Effector memory CD8-positive, alpha-beta T cell (primary cell): ENCODE data around the gene ACTL7A.
"Not testable (repeated sequence)": the region's sequence is repeated elsewhere in the genome, so short reads cannot be mapped to it uniquely, and the experiment has no call there.

Source experiments
- ATAC-seq: fragments of 150-1000 bp; cut with Tn5 transposase; replicated peaks from 2 replicates; pipeline ENCODE4 v1.10.0; 2021; ENCODE audit warnings: mild to moderate bottlenecking, moderate library complexity
- DNase-seq, 3 experiments: peaks; one replicate each; pipeline ENCODE4 v3.0.0; 2021
- H3K27ac Mint-ChIP-seq, 2 donors: one replicate each; pipeline ENCODE4 v1.8.0; 2022; ENCODE audit warnings: mild to moderate bottlenecking in 2 of 2, mixed read lengths in 2 of 2, moderate library complexity in 2 of 2
- H3K27me3 Mint-ChIP-seq, 2 donors: one replicate each; pipeline ENCODE4 v1.8.0; 2022; ENCODE audit warnings: mixed read lengths in 2 of 2
- H3K36me3 Mint-ChIP-seq: one replicate; pipeline ENCODE4 v1.8.0; 2022; ENCODE audit warnings: mild to moderate bottlenecking, moderate library complexity, mixed read lengths; ENCODE audit not compliant: insufficient read depth
- H3K4me1 Mint-ChIP-seq, 2 donors: one replicate each; pipeline ENCODE4 v1.8.0; 2022; ENCODE audit warnings: low read depth in 2 of 2, mixed read lengths in 2 of 2
- H3K4me3 Mint-ChIP-seq, 2 donors: one replicate each; pipeline ENCODE4 v1.8.0; 2022; ENCODE audit warnings: mild to moderate bottlenecking in 2 of 2, mixed read lengths in 2 of 2, moderate library complexity in 2 of 2
- H3K9me3 Mint-ChIP-seq, 2 donors: one replicate each; pipeline ENCODE4 v1.8.0; 2022; ENCODE audit warnings: mixed read lengths in 2 of 2

The ACTL7A gene

GRCh38 chr9:108837530-108837929 is 24.5 kb upstream of the ACTL7A start:
- no peaks in the 10 kb centered on the region for H3K9me3 Mint-ChIP-seq
- ATAC-seq (no peak), DNase-seq (no peak)
- peaks cover 7 to 19% of the 10 kb centered on the region in 2 donors for H3K27me3 Mint-ChIP-seq
- peaks cover 0 to 9% of the 10 kb centered on the region in 2 donors for H3K4me1 Mint-ChIP-seq
- H3K36me3 Mint-ChIP-seq = no peaks in the 10 kb centered on the region
- H3K27ac Mint-ChIP-seq = no peak overlapping the region
- H3K4me3 Mint-ChIP-seq = no peak overlapping the region

- peaks cover 7 to 19% of the 10 kb centered on the region in 2 donors for H3K27me3 Mint-ChIP-seq
- DNase-seq (no peak), ATAC-seq (no peak)
- no peaks in the 10 kb centered on the region for H3K9me3 Mint-ChIP-seq
- no peak overlapping the region for H3K4me3 Mint-ChIP-seq
- H3K27ac Mint-ChIP-seq = no peak overlapping the region
- H3K4me1 Mint-ChIP-seq = peaks cover 3 to 11% of the 10 kb centered on the region in 2 donors
- H3K36me3 Mint-ChIP-seq = no peaks in the 10 kb centered on the region
Observed at GRCh38 chr9:108838017-108838416, 24.0 kb upstream of the ACTL7A start.

DNA sequence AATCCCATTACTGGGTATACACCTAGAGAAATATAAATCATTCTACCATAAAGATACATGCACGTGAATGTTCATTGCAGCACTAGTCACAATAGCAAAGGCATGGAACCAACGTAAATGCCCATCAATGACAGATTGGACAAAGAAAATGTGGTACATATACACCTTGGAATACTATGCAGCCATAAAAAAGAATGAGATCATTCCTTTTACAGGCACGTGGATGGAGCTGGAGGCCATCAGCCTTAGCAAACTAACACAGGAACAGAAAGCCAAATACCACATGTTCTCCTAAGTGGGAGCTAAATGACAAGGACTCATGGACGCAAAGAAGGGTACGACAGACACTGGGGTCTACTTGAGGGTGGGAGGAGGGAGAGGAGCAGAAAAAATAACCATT is 22.5 kb upstream of the ACTL7A start:
- not testable (repeated sequence) for H3K36me3 Mint-ChIP-seq, H3K9me3 Mint-ChIP-seq, H3K27ac Mint-ChIP-seq, DNase-seq, ATAC-seq, H3K4me3 Mint-ChIP-seq
- H3K4me1 Mint-ChIP-seq = peaks cover 4 to 11% of the 10 kb centered on the region in 2 donors
- H3K27me3 Mint-ChIP-seq = peaks cover 7 to 19% of the 10 kb centered on the region in 2 donors

DNA sequence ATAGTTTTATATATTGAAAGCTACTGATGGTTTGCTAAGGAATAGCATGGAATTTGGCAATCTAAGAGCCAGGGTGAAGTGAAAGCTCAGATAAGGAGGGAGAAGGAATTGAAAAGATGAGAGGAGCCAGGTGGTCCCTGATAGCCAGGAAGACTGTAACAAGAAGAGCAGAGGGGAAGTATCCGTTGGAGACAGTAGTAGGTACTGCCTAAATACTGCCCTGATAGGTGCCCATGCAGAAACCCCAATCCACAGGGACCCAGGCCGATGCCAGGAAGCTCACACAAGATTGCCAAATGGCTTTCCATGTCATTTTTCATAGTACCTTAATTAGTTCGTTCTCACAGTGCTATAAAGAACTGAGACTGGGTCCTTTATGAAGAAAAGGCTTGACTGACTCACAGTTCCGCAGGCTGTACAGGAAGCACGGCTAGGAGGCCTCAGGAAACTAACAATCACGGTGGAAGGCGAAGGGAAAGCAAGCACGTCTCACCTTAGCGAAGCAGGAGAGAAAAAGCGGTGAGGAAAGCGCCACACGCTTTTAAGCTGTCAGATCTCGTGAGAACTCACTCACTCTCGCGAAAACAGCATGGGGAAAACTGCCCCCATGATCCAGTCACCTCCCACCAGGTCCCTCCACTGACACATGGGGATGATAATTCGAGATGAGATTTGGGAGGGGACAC is 19.3 kb upstream of the ACTL7A start:
- DNase-seq = no peak
- peaks cover 7 to 8% of the 10 kb centered on the region in 2 donors for H3K27me3 Mint-ChIP-seq
- H3K4me1 Mint-ChIP-seq = peaks cover 1 to 4% of the 10 kb centered on the region in 2 donors
- no peak for ATAC-seq
- H3K4me3 Mint-ChIP-seq = peak overlapping the region; percentile 1 to 2
- H3K9me3 Mint-ChIP-seq = no peaks in the 10 kb centered on the region
- H3K27ac Mint-ChIP-seq = no peak overlapping the region
- no peaks in the 10 kb centered on the region for H3K36me3 Mint-ChIP-seq

GRCh38 chr9:108844391-108844790 is 17.7 kb upstream of the ACTL7A start:
- ATAC-seq (no peak), DNase-seq (no peak)
- Mint-ChIP-seq H3K9me3 (no peaks in the 10 kb centered on the region), H3K27ac (no peak overlapping the region), H3K36me3 (no peaks in the 10 kb centered on the region), H3K4me1 (peaks cover 1 to 4% of the 10 kb centered on the region in 2 donors), H3K4me3 (no peak overlapping the region), H3K27me3 (peaks cover 1 to 3% of the 10 kb centered on the region in 2 donors)

DNA sequence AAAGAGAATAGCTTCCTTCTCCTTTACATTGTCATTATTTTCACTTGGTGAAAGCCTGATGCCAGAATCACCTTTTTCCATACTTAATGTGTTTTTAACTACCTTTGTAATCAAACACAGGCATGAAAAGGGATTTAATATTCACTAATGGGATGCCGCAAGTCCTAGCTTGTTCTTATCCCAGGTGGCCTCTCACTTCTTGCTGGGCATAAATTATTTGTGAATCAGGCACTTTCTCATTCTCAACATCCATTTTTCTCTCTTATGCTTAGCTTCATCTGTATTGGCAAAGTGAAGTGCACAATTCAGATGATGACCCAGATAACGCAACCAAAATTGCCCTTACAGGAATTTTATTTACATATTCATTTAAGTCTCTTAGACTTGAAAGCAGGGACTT is 17.2 kb upstream of the ACTL7A start:
- H3K9me3 Mint-ChIP-seq = no peaks in the 10 kb centered on the region
- no peak overlapping the region for H3K4me3 Mint-ChIP-seq
- no peak for ATAC-seq
- H3K27ac Mint-ChIP-seq = no peak overlapping the region
- peaks cover 1 to 4% of the 10 kb centered on the region in 2 donors for H3K4me1 Mint-ChIP-seq
- H3K36me3 Mint-ChIP-seq = no peaks in the 10 kb centered on the region
- peaks cover 0 to 8% of the 10 kb centered on the region in 2 donors for H3K27me3 Mint-ChIP-seq
- no peak for DNase-seq

- H3K27ac Mint-ChIP-seq = no peak overlapping the region
- H3K4me3 Mint-ChIP-seq = no peak overlapping the region
- no peaks in the 10 kb centered on the region for H3K9me3 Mint-ChIP-seq
Observed at GRCh38 chr9:108845507-108845906, 16.6 kb upstream of the ACTL7A start.

GRCh38 chr9:108845947-108846346 is 16.1 kb upstream of the ACTL7A start:
- Mint-ChIP-seq H3K4me1 (peaks cover 1 to 4% of the 10 kb centered on the region in 2 donors), H3K27me3 (peaks cover 0 to 10% of the 10 kb centered on the region in 2 donors), H3K4me3 (no peak overlapping the region), H3K27ac (no peak overlapping the region), H3K36me3 (no peaks in the 10 kb centered on the region), H3K9me3 (no peaks in the 10 kb centered on the region)
- ATAC-seq (no peak), DNase-seq (no peak)

More at GRCh38 chr9:108845507-108845906, 16.6 kb upstream of the ACTL7A start:
- H3K36me3 Mint-ChIP-seq = no peaks in the 10 kb centered on the region
- H3K27me3 Mint-ChIP-seq = peaks cover 0 to 9% of the 10 kb centered on the region in 2 donors
- ATAC-seq = no peak
- H3K4me1 Mint-ChIP-seq = peaks cover 1 to 4% of the 10 kb centered on the region in 2 donors
- no peak for DNase-seq

GRCh38 chr9:108848296-108848695 is 13.8 kb upstream of the ACTL7A start:
- not testable (repeated sequence) for ATAC-seq, H3K4me3 Mint-ChIP-seq, DNase-seq, H3K4me1 Mint-ChIP-seq, H3K27ac Mint-ChIP-seq, H3K36me3 Mint-ChIP-seq, H3K9me3 Mint-ChIP-seq
- H3K27me3 Mint-ChIP-seq = peaks cover 15 to 31% of the 10 kb centered on the region in 2 donors

- ATAC-seq (no peak), DNase-seq (no peak)
- no peak overlapping the region for H3K4me3 Mint-ChIP-seq
- no peaks in the 10 kb centered on the region for H3K9me3 Mint-ChIP-seq
- H3K27ac Mint-ChIP-seq = no peak overlapping the region
- peaks cover 20 to 42% of the 10 kb centered on the region in 2 donors for H3K27me3 Mint-ChIP-seq
- H3K36me3 Mint-ChIP-seq = no peaks in the 10 kb centered on the region
- H3K4me1 Mint-ChIP-seq = no peaks in the 10 kb centered on the region
Observed at GRCh38 chr9:108850293-108850897, 11.7 kb upstream of the ACTL7A start.

- Mint-ChIP-seq H3K27me3 (peaks cover 20 to 42% of the 10 kb centered on the region in 2 donors), H3K4me3 (no peak overlapping the region), H3K36me3 (no peaks in the 10 kb centered on the region), H3K9me3 (no peaks in the 10 kb centered on the region), H3K4me1 (no peaks in the 10 kb centered on the region), H3K27ac (no peak overlapping the region)
- DNase-seq = no peak
- no peak for ATAC-seq
Observed at GRCh38 chr9:108851138-108851537, 10.9 kb upstream of the ACTL7A start.

DNA sequence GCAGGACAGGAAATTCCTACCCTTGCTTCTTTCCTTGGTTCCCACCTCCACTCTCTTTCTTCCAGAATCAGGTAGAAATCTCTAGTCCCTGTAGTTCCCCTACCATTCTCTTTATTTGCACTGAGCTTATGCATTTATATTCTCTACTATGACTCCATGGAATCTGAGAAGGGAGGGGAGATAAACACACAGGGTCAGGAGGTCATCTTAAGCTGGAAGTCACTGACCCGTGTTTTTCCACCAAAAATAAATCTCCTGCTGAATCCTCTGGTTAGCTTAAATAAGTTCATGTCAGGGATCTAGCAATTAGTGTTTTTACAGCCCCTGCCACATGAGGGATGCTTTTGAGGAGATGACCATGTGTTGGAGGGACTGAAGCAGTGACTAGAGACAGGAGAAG is 10.0 kb upstream of the ACTL7A start:
- ATAC-seq (no peak), DNase-seq (no peak)
- peaks cover 20 to 42% of the 10 kb centered on the region in 2 donors for H3K27me3 Mint-ChIP-seq
- no peaks in the 10 kb centered on the region for H3K4me1 Mint-ChIP-seq
- H3K9me3 Mint-ChIP-seq = no peaks in the 10 kb centered on the region
- H3K27ac Mint-ChIP-seq = no peak overlapping the region
- no peak overlapping the region for H3K4me3 Mint-ChIP-seq
- no peaks in the 10 kb centered on the region for H3K36me3 Mint-ChIP-seq

- Mint-ChIP-seq H3K27me3 (peaks cover 25 to 42% of the 10 kb centered on the region in 2 donors), H3K9me3 (no peaks in the 10 kb centered on the region), H3K4me3 (no peak overlapping the region), H3K4me1 (no peaks in the 10 kb centered on the region), H3K27ac (no peak overlapping the region), H3K36me3 (no peaks in the 10 kb centered on the region)
- no peak for ATAC-seq
- DNase-seq = no peak
Observed at GRCh38 chr9:108854094-108854493, 8.0 kb upstream of the ACTL7A start.
